ENCODE measurements around the gene SCFD2.

SCFD2 gene

GRCh38 chr4:53355930-53356521, 9.8 kb downstream of the SCFD2 start:
- TF ChIP-seq SIN3A (IDR thresholded peaks at IDR 0.05; ENCODE audit: borderline replicate concordance, insufficient read depth, low read length) (no peak), TAF1 (IDR thresholded peaks at IDR 0.05; ENCODE audit: borderline replicate concordance, insufficient read depth, low read length) (no peak), POLR2AphosphoS5 (IDR thresholded peaks at IDR 0.05; ENCODE audit: low read depth, low read length) (no peak), REST (IDR thresholded peaks at IDR 0.05; ENCODE audit: insufficient read depth in 1 of 2, low read depth in 2 of 2, low read length in 2 of 2) (no peak), FOXP2 (optimal IDR thresholded peaks at IDR 0.05; ENCODE audit: borderline replicate concordance, extremely low read depth, extremely low read length, insufficient read depth) (no peak)

- TF ChIP-seq TAF1 (IDR thresholded peaks at IDR 0.05; ENCODE audit: borderline replicate concordance, insufficient read depth, low read length) (no peak), FOXP2 (optimal IDR thresholded peaks at IDR 0.05; ENCODE audit: borderline replicate concordance, extremely low read depth, extremely low read length, insufficient read depth) (no peak), REST (IDR thresholded peaks at IDR 0.05; ENCODE audit: insufficient read depth in 1 of 2, low read depth in 2 of 2, low read length in 2 of 2) (no peak), POLR2AphosphoS5 (IDR thresholded peaks at IDR 0.05; ENCODE audit: low read depth, low read length) (no peak), SIN3A (IDR thresholded peaks at IDR 0.05; ENCODE audit: borderline replicate concordance, insufficient read depth, low read length) (no peak)
These were observed 11.7 kb downstream of the SCFD2 start for GRCh38 chr4:53354012-53354722.

GRCh38 chr4:53349091-53349491, 16.8 kb downstream of the SCFD2 start:
- TF ChIP-seq TAF1 (IDR thresholded peaks at IDR 0.05; ENCODE audit: borderline replicate concordance, insufficient read depth, low read length) (no peak), SIN3A (IDR thresholded peaks at IDR 0.05; ENCODE audit: borderline replicate concordance, insufficient read depth, low read length) (no peak), FOXP2 (optimal IDR thresholded peaks at IDR 0.05; ENCODE audit: borderline replicate concordance, extremely low read depth, extremely low read length, insufficient read depth) (no peak), REST (IDR thresholded peaks at IDR 0.05; ENCODE audit: insufficient read depth in 1 of 2, low read depth in 2 of 2, low read length in 2 of 2) (no peak), POLR2AphosphoS5 (IDR thresholded peaks at IDR 0.05; ENCODE audit: low read depth, low read length) (no peak)

GRCh38 chr4:53348046-53348445, 17.8 kb downstream of the SCFD2 start:
- TF ChIP-seq REST (IDR thresholded peaks at IDR 0.05; ENCODE audit: insufficient read depth in 1 of 2, low read depth in 2 of 2, low read length in 2 of 2) (no peak), POLR2AphosphoS5 (IDR thresholded peaks at IDR 0.05; ENCODE audit: low read depth, low read length) (no peak), FOXP2 (optimal IDR thresholded peaks at IDR 0.05; ENCODE audit: borderline replicate concordance, extremely low read depth, extremely low read length, insufficient read depth) (no peak), SIN3A (IDR thresholded peaks at IDR 0.05; ENCODE audit: borderline replicate concordance, insufficient read depth, low read length) (no peak), TAF1 (IDR thresholded peaks at IDR 0.05; ENCODE audit: borderline replicate concordance, insufficient read depth, low read length) (no peak)

All from PFSK-1 (cell line).